Measurements from ENCODE around the gene SLC25A12.

DNA sequence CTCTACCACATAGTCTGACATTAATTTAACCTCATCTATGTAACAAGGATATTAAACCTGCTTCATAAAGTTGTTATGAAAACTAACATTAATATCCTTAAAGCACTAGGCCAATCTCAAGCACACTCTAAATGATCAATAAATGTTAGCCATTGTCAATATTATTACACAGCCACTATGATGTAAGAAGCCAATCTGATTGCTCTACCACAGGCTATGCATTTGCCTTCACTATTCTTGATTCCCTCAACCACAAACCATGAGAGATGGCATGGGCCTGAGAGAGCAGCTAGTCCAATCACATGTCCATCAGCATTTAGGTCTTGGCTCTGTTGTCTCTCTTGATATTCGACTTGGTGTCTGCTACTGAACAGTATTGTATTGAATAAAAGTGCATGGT is 4.2 kb downstream of the SLC25A12 start:
- TF ChIP-seq CTCF (IDR thresholded peaks at IDR 0.05; ENCODE audit: extremely low read depth in 1 of 2, insufficient read depth in 1 of 2, low read depth in 1 of 2, low read length in 2 of 2) (no peak), POLR2A (IDR thresholded peaks at IDR 0.05; ENCODE audit: low read depth, low read length) (no peak), JUN (IDR thresholded peaks at IDR 0.05; ENCODE audit: borderline replicate concordance, insufficient read depth, insufficient read length, low read depth) (no peak)
- TF ChIP-seq, protein P1, sequence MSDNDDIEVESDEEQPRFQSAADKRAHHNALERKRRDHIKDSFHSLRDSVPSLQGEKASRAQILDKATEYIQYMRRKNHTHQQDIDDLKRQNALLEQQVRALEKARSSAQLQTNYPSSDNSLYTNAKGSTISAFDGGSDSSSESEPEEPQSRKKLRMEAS (IDR thresholded peaks at IDR 0.05; ENCODE audit: insufficient read depth, insufficient read length): no peak
